ELF-1 (cell line): ENCODE measurements around the gene ACTR3.
A peak's percentile ranks its signal among the peaks of the same experiment; 100 is the strongest.
"Not testable (repeated sequence)": the region's sequence is repeated elsewhere in the genome, so short reads cannot be mapped to it uniquely, and the experiment has no call there.

Experiments used
- DNase-seq: peaks from one replicate; pipeline ENCODE4 v3.0.0-alpha.2; 2016; ENCODE audit warnings: low read depth, low spot score

The ACTR3 gene

DNA sequence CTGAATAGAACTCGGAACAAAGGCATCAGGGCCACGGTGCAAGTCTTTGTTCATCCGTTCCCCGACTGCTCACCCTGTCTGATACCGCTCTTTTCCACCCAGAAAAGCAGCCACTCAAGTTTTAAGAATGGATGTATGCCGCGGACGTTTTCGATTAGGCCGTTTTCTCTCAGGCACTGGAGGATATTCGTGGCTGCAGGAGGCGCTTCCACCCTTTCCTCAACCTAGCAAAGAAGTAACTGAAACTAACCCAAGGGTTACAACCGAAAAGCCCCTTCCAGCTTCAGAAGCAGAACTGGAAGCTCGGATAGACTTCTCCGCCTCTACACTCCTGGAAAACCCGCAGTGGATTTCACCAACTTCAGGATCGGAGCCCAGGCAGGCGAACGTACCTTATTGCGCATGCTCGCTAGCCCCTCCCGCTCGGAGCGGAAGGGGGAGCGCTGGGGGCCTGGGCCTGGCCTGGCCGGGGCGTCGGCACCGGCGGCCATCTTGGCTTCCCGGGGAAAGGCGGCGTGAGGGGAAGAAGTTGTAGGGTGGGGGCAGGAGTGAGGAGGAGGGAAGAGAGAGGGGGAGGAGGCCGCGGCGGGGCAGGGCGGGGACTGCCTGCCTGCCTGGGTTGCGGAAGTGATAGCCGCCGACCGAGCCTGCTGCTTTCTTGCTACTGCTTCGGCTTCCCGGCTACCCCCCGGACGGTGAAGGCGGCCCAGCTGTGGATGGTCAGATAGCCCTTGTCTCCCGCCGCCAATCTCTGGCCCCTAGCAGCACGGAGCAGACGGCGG is at the start of gene ACTR3:
TSS of gene ACTR3 (plus strand) at position 619 of the 782 bp plus-strand sequence. CDS start 191 bp downstream, outside the sequence.
- DNase-seq, result peak; percentile 99

DNA sequence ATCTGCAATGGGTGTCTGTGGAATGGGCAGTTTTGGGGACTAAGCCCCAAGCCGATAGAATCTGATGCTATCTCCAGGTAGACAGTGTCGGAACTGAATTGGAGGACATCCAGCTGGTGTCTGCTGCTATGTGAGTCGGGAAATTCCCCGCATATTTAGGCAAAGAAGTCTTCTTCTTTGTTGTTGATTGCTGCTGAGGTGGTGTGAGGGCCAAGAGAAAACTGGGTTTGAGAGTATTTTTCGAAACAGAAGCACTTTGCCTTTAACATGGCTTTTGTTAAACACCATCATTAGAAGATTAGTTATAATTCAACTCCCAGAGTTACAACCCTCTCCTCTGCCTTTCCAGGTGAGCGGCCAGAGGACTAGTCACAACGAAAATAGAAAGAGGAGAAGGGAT is 49.4 kb upstream of the ACTR3 start:
- peak; percentile 55 for DNase-seq

DNA sequence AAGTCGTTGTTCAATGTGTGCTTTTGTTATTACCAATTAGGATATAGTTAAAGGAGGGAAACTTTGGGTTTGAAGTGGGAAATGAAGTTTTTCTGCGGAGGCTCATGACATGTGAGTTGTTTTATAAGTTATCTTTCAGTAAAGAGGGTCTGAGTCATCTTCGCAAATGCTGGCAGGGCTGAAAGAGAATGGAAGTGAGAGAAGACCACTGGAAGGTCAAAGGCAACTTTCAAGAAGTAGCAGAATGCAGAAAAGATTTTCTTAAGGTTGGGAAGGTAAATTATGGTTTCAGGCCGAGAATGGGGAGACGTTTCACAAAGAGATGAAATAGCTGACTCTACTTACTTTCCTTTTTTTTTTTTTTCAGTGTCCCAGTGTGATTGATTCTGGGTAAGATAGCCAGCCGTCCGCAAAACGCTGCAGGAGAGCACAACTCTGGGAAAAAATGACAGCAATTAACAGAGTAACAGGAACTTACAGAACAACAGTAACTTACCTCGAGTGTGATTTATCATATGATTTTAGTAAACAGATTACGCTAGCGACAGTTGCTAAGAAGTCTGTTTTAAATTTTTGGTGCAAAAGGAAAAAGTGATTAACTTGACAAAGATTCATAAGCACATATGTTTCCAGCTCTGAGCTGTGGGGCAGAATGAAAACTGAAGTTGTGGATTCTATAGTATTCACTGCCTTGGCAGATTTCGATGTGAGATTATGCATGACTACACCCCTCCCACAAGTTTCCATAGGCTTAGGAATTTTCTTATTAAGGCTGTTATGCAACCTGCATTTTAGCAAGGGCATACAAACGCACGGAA is 46.8 kb upstream of the ACTR3 start:
- no peak for DNase-seq

- DNase-seq, result not testable (repeated sequence)
Measured at GRCh38 chr2:113843737-113844050, 46.2 kb upstream of the ACTR3 start.

DNA sequence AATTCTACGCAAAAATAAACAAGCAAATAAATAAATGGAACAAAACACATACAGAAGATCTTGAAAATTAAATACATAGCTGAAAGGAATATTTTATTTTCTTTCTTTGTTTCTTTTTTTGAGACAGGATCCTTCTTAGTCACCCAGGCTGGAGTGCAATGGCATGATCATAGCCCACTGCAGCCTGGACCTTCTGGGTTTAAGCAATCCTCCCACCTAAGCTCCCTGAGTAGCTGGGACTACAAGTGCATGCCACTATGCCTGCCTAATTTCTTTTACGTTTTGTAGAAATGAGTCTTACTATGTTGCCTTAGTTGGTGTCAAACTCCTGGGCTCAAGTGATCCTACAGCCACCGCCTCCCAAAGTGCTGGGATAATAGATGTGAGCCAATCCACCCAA is 44.6 kb upstream of the ACTR3 start:
- no peak for DNase-seq

DNA sequence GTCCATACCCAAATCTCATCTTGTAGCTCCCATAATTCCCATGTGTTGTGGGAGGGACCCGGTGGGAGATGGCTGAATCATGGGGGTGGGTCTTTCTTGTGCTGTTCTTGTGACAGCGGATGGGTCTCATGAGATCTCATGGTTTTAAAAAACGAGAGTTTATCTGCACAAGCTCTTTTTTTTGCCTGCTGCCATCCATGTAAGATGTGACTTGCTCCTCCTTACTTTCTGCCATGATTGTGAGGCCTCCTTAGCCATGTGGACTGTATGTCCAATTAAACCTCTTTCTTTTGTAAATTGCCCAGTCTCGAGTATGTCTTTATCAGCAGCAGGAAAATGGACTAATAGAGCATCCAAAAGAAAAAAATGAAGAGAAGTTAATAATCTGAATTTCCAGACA is 44.1 kb upstream of the ACTR3 start:
- not testable (repeated sequence) for DNase-seq

DNA sequence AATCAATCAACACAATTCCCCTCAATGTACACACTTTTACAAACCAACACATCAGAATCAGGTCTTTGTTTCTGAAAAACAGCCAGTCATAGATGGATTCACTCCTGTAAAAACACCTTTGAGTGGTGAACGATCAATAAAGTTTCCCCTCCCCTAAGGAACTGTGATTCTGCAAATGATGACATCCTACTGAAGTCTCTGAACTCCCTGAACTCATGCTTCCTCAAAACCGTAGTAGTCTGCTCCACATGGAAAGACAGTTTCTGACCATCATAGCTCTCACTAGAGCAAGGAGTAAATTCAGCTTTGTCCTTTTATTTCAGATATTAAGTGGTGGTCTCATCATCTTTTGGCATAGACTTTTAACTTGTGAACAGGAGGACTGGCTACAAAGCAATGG is 43.5 kb upstream of the ACTR3 start:
- DNase-seq, result no peak

DNA sequence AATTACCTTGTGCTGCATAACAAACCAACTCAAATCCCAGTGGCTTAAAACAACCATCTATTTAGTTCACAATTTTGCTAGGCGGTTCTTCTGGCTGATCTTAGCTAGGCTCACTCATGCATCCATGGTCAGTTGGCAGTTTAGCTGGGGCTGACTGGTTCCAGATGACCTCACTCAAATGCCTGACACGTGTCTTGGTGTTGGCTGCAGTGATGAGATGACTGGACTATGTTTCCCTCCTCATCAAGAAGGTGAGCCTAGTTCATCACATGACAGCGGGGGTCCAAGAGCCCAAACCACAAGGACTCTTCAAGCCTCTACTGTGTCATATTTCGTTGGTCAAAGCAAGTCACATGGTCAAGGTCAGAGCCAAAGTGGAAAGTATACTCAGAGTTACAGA is 42.7 kb upstream of the ACTR3 start:
- DNase-seq, result no peak

GRCh38 chr2:113848758-113849415 is 41.0 kb upstream of the ACTR3 start:
- DNase-seq, result no peak

- DNase-seq, result no peak
Measured at GRCh38 chr2:113850687-113851086, 39.2 kb upstream of the ACTR3 start.

GRCh38 chr2:113851640-113852039 is 38.2 kb upstream of the ACTR3 start:
- DNase-seq, result no peak

DNA sequence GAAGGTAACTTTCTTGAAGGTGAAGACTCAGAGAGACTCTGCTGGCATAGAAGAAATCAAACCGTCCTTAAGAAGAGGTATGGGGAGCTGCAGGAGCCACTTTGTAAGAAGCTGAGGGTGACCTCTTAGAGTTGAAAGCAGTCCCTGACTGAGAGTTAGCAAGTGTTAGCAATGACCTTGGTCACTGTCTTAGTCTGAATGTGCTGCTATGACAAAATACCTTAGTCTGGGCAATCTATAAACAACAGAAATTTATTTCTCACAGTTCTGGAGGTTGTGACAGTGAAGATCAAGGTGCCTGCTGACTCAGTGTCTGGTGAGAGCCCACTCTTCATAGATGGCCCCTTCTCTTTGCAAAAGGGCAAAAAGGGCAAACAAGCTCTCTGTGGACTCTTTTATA is 35.7 kb upstream of the ACTR3 start:
- DNase-seq, result no peak

- no peak for DNase-seq
Measured at GRCh38 chr2:113854970-113855740, 34.7 kb upstream of the ACTR3 start.

DNA sequence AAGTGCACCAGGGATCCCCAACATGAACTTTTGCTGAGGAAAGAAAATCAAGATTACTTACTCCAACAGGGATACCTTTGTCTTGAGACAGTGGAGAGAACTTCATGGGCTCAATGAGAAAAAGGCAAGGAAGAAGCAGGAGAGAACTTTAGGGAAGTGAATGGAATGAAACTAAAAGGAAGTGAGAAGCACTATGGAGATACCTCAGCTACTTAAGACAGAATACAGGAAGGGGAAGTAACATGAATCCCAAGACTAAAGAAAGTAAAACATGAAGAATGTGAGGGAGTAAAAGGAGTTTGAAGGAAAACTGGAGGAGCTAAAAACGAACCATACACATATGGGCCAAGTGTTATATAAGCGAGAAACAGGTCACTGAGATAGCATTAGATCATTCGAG is 32.4 kb upstream of the ACTR3 start:
- no peak for DNase-seq

DNA sequence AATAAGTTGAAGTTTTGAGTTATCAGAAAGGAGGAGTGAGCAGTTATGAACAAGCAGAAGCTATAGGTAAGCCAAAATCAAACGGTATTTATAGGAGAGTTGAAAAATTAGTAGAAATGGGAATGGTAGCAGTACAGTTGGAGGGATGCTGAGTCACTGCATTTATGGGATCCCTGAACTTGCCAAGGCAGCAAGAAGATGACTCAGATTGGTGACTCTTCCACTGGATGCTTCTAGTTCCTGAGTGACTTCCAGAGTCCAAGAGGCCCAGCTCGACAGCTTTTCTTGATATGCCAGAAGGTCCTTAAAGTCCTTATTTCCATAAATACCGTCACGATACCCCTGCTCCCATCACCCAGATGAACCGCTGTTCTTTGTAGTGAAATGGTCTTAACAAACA is 31.1 kb upstream of the ACTR3 start:
- DNase-seq, result no peak

DNA sequence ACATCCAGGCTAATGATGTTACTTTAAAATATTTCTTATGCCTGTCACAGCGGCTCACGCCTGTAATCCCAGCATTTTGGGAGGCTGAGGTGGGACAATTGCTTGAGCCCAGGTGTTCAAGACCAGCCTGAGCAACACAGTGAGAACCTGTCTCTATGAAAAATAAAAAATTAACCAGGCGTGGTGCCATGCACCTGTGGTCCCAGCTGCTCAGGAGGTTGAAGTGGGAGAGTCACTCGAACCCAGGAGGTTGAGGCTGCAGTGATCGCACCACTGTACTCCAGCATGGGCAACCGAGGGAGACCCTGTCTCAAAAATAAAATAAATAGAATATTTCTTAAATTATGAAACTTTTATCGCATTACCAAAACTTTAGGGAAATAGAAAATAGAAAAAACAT is 28.1 kb upstream of the ACTR3 start:
- no peak for DNase-seq

- DNase-seq, result no peak
Measured at GRCh38 chr2:113863144-113863543, 26.7 kb upstream of the ACTR3 start.

GRCh38 chr2:113867571-113867970 is 22.3 kb upstream of the ACTR3 start:
- DNase-seq, result no peak

DNA sequence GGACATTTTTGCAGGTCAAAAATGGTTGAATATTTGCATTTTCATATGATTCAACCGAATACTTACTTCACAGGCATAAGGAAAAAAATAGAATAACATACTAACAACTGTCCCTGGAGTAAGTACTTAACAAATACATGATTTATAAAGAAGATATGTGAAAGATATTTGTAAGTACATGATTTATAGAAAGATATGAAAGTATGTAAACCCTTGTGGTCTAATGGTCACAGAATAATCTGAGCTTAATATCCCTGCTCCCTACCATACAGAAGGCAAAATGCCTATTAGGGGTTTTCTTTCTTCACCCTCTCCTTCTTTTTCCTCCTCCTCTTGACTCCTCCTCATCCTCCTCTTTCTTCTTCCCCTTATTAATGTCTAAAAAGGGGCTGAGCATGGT is 20.6 kb upstream of the ACTR3 start:
- DNase-seq, result no peak

GRCh38 chr2:113872201-113872600 is 17.7 kb upstream of the ACTR3 start:
- no peak for DNase-seq

DNA sequence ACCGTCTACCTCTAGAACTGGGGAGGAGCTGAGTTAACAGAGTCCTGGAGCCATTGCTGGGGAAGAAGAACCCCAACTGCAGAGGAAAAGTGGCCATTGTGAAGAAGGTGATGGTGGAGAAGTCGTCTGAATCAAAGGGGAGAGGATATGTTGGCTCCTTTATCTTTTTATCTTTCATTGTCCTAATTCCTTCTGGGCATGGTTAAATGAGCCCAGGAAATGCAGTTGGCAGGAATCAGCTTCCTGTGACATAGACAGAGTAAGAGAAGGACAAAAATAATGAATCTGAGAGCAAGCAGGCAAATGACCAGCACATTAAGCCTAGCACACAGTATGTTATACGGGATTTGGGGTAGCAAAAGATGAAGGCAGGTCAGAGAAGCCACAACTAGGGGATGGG is 16.0 kb upstream of the ACTR3 start:
- DNase-seq, result no peak

- no peak for DNase-seq
Measured at GRCh38 chr2:113875135-113875534, 14.8 kb upstream of the ACTR3 start.
